ENCODE data around the gene AGBL2.

DNA sequence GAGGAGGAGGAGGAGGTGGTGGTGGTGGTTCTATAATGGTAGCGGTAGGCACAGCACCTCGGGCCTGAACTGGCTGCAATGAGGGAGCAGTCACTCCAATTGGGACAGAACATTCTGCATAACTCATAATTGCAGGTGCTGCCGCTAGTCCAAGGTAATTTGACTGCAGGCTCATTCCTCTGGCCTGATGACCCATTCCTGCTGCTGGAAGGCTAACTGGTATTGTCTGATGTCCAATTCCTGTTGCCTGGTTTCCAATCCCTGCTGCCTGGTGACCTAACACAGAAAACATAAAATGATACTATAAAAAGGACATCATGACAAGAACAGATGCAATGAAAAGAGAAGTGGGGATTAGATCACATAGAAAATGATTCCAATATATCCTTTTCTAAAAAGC is 7.9 kb upstream of the AGBL2 start:
- TF ChIP-seq, protein P1, sequence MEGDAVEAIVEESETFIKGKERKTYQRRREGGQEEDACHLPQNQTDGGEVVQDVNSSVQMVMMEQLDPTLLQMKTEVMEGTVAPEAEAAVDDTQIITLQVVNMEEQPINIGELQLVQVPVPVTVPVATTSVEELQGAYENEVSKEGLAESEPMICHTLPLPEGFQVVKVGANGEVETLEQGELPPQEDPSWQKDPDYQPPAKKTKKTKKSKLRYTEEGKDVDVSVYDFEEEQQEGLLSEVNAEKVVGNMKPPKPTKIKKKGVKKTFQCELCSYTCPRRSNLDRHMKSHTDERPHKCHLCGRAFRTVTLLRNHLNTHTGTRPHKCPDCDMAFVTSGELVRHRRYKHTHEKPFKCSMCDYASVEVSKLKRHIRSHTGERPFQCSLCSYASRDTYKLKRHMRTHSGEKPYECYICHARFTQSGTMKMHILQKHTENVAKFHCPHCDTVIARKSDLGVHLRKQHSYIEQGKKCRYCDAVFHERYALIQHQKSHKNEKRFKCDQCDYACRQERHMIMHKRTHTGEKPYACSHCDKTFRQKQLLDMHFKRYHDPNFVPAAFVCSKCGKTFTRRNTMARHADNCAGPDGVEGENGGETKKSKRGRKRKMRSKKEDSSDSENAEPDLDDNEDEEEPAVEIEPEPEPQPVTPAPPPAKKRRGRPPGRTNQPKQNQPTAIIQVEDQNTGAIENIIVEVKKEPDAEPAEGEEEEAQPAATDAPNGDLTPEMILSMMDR (IDR thresholded peaks at IDR 0.05; ENCODE audit: borderline replicate concordance, extremely low read depth, low read length, poor library complexity, severe bottlenecking): no peak
- TF ChIP-seq EZH2 (IDR thresholded peaks at IDR 0.05; ENCODE audit: borderline replicate concordance, low read depth, low read length, severe bottlenecking): no peak
